Activated CD4-positive, alpha-beta T cell treated with anti-CD3 and anti-CD28 coated beads for 24 hours (primary cell): ENCODE results near the gene BAAT.

Source experiments
- DNase-seq, 2 donors: peaks; one replicate each; pipeline ENCODE4 v3.0.0-alpha.2; 2020; ENCODE audit warnings: low read depth in 2 of 2

The BAAT gene

GRCh38 chr9:101317735-101318134, 67.1 kb downstream of the BAAT start:
- DNase-seq: no peak

DNA sequence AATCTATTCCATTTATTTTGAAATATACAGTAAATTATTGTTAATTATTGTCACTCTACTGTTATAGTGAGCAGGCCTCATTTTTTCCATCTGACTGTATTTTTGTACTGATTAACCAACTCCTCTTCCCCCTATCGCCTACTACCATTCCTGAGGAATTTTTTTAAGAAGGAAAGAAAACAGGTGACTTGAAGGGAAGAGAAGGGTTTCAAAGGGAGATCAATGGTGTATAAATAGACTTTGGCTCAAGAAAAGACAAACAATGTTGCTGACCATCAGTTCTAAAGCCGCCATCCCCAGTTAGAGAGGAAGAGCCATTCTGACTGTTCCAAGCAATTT, 69.7 kb downstream of the BAAT start:
- no peak for DNase-seq

- no peak for DNase-seq
Measured at GRCh38 chr9:101312661-101313060, 72.1 kb downstream of the BAAT start.

GRCh38 chr9:101311758-101312420, 72.9 kb downstream of the BAAT start:
- DNase-seq: peak in 1 of 2 donors; percentile 8

- DNase-seq: no peak
Measured at GRCh38 chr9:101311191-101311590, 73.6 kb downstream of the BAAT start.
